Cardiac muscle cell (in vitro differentiated cells and primary cell): ENCODE measurements around the gene DOCK7. TPM values are rescaled to one million over a fixed set of nuclear protein-coding genes. Genes with fewer than 3 reads are reported as not detected.

Experiments
- DNase-seq, 2 donors: peaks; one replicate each; pipeline versions ENCODE4 v3.0.0 to v3.0.0-alpha.2; 2010 to 2017; ENCODE audit warnings: low read depth in 1 of 2, low spot score in 1 of 2
- H3K27ac ChIP-seq: fragments of 200-600 bp; sonication (generic); 2 replicates; pipeline ENCODE4 v1.5.1; 2016
- H3K27me3 ChIP-seq: fragments of 200-600 bp; sonication (generic); 2 replicates; pipeline ENCODE4 v1.6.0; 2016; ENCODE audit warnings: control low read depth
- H3K36me3 ChIP-seq: fragments of 200-600 bp; sonication (generic); 2 replicates; pipeline ENCODE4 v1.5.1; 2016; ENCODE audit warnings: control low read depth
- H3K4me1 ChIP-seq: fragments of 200-600 bp; sonication (generic); 2 replicates; pipeline ENCODE4 v1.8.1; 2017; ENCODE audit warnings: low read depth, mild to moderate bottlenecking, mixed run types
- H3K4me3 ChIP-seq: fragments of 200-600 bp; sonication (generic); 2 replicates; pipeline ENCODE4 v1.5.1; 2016; ENCODE audit warnings: mild to moderate bottlenecking
- H3K9me3 ChIP-seq: fragments of 200-600 bp; sonication (generic); 2 replicates; pipeline ENCODE4 v1.5.1; 2017; ENCODE audit warnings: low read depth, mild to moderate bottlenecking, control low read depth
- polyA plus RNA-seq: library from polyadenylated mRNA; unstranded; fragments of >200 nt; fragmentation: Nextera tagmentation; extraction: Ambion mirVana; gene quantifications from 2 replicates; pipeline ENCODE4 v1.2.1, GENCODE V29; 2016
- total RNA-seq: library from RNA; depleted of rRNA; stranded (reverse); fragments of >200 nt; gene quantifications from 2 replicates; pipeline ENCODE4 v1.2.3, GENCODE V29; 2016
- TF ChIP-seq, protein P1 (sequence below): IDR thresholded peaks from 2 replicates; pipeline ENCODE4 v1.5.1; 2012; ENCODE audit warnings: low read depth, mild to moderate bottlenecking, low read length

The DOCK7 gene
- total and polyA plus RNA-seq, 2 experiments from 2014 or later: 17.5 to 79.6 TPM

DNA sequence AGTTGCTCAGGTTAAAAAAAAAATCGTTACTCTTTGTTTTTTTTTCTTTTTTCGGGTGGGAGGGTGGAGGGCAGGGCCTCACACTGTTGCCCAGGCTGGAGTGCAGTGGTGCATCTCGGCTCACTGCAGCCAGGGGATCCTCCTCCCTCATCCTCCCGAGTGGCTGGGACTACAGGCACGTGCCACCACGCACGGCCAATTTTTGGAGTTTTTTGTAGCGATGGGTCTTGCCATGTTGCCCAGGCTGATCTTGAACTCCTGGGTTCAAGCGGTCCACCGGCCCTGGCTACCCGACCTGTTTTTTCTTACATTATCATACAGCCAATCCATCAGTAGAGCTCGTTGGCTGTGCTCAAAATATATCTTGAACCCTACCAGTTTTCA lies 253.6 kb downstream of the DOCK7 start:
- TF ChIP-seq, protein P1, sequence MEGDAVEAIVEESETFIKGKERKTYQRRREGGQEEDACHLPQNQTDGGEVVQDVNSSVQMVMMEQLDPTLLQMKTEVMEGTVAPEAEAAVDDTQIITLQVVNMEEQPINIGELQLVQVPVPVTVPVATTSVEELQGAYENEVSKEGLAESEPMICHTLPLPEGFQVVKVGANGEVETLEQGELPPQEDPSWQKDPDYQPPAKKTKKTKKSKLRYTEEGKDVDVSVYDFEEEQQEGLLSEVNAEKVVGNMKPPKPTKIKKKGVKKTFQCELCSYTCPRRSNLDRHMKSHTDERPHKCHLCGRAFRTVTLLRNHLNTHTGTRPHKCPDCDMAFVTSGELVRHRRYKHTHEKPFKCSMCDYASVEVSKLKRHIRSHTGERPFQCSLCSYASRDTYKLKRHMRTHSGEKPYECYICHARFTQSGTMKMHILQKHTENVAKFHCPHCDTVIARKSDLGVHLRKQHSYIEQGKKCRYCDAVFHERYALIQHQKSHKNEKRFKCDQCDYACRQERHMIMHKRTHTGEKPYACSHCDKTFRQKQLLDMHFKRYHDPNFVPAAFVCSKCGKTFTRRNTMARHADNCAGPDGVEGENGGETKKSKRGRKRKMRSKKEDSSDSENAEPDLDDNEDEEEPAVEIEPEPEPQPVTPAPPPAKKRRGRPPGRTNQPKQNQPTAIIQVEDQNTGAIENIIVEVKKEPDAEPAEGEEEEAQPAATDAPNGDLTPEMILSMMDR: no peak
- no peaks in the 10 kb centered on the region for H3K36me3 ChIP-seq
- peak overlapping the region; percentile 99 for H3K27ac ChIP-seq

DNA sequence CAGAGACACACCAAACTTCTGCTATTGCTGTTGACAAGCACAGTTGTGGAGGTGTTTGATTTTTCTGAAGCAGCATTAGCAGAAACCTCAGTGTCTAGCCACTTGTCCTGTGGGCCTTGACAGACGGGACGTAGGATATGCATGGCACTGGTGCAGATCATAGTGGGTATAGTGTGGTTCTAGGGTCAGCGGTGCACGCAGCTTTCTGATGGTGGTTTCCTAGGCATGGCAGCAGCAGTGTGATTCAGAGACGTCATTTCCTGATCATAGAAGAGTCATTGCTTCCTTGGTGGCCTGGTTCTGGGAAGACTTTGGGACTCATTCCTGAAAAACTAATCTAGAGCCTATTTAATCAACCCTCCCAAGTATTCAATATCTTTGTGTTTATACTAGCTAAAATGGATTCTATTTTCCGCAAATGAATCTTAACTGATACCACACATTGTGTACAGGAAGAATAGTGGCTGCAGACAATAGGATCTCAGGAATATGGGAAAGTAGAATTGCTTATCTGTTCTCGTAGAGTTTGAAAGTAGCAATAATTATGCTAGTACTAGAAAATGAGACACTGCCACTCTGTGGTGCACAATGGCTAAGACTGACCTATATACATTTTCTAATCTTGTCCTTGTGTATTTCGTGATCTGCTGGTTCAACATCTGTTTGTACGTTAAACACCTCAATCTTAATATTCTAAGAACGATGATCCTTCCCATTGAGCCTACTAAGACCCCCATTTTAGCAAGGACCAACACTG lies 254.1 kb downstream of the DOCK7 start:
- H3K9me3 ChIP-seq: no peaks in the 10 kb centered on the region
- no peak for DNase-seq
- TF ChIP-seq, protein P1: no peak
- H3K36me3 ChIP-seq: no peaks in the 10 kb centered on the region
- H3K27ac ChIP-seq: no peak overlapping the region
- no peak overlapping the region for H3K4me3 ChIP-seq
- H3K27me3 ChIP-seq: peaks cover 4% of the 10 kb centered on the region
- no peaks in the 10 kb centered on the region for H3K4me1 ChIP-seq

More for the DNA sequence above, 253.6 kb downstream of the DOCK7 start:
- no peaks in the 10 kb centered on the region for H3K4me1 ChIP-seq
- DNase-seq: no peak
- peaks cover 4% of the 10 kb centered on the region for H3K27me3 ChIP-seq
- H3K9me3 ChIP-seq: no peaks in the 10 kb centered on the region
- H3K4me3 ChIP-seq: no peak overlapping the region

DNA sequence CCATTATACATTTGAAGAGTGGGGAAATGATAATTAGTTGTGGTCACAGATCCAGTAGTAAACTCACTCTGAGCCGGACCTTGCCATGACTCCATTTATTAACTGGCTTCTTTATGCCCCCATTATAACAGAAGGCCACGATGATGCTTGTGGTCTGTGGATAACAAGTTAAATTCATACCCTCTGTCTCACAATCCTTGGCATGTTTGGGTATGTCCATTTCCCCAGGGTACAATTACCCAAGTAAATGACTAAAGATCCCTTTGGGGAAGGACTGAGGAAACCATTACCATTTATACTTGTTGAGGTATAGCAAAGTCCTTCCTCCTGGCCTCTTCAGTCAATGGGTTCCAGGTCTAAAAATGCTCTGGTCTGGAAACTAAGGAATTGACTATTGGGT lies 258.6 kb downstream of the DOCK7 start:
- no peak overlapping the region for H3K4me3 ChIP-seq
- no peak for DNase-seq

DNA sequence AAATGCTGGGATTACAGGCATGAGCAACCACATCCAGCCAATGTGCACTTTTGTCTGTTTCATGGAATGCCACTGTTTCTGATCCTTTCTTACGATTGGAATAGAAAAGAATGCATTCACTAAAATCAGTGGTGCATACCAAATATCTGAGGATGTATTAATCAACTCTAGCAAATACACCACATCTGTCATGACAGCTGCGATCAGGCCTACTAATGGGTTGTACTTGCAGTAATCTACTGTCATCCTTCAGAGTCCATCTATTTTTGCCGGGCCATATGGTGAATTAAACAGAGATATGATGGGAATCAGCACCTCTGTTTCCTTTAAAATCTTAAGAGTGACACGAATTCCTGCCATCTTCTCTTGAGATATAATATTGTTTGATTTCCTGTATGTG lies 259.8 kb downstream of the DOCK7 start:
- DNase-seq: no peak

More for the DNA sequence above, 258.6 kb downstream of the DOCK7 start:
- TF ChIP-seq, protein P1: no peak
- H3K27ac ChIP-seq: no peak overlapping the region
- no peaks in the 10 kb centered on the region for H3K4me1 ChIP-seq
- peaks cover 4% of the 10 kb centered on the region for H3K27me3 ChIP-seq
- H3K9me3 ChIP-seq: no peaks in the 10 kb centered on the region
- H3K36me3 ChIP-seq: no peaks in the 10 kb centered on the region

DNA sequence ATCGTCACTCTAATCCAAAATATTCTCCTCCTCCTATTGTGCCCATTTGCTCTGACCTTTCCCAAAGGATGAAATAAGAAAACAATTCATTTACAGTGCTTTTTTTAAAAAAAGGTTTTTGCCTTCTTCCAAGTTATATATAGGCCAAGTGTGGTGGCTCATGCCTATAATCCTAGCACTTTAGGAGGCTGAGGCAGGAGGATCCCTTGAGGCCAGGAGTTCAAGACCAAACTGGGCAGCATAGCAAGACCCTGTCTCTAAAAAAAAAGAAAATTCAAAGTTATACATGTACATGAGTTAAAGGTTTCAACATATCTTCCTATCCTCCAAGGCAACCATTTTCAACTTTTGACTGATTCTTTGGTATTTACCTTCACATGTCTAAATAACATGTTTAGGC lies 261.4 kb downstream of the DOCK7 start:
- Histone ChIP-seq H3K9me3 (no peaks in the 10 kb centered on the region), H3K4me3 (no peak overlapping the region), H3K4me1 (no peaks in the 10 kb centered on the region), H3K27me3 (peaks cover 4% of the 10 kb centered on the region), H3K36me3 (no peaks in the 10 kb centered on the region), H3K27ac (no peak overlapping the region)
- TF ChIP-seq, protein P1: no peak
- DNase-seq: no peak

More for the DNA sequence above, 259.8 kb downstream of the DOCK7 start:
- Histone ChIP-seq H3K9me3 (no peaks in the 10 kb centered on the region), H3K36me3 (no peaks in the 10 kb centered on the region), H3K4me1 (no peaks in the 10 kb centered on the region), H3K27ac (no peak overlapping the region), H3K4me3 (no peak overlapping the region), H3K27me3 (peaks cover 4% of the 10 kb centered on the region)
- TF ChIP-seq, protein P1: no peak
